ENCODE measurements around the gene ELK4. TPM values are rescaled to one million over a fixed set of nuclear protein-coding genes. Genes with fewer than 3 reads are reported as not detected.

The ELK4 gene
- total and polyA plus RNA-seq, 2 of the 4 experiments (the other 2 are of a cell fraction), result 4.6 to 11.3 TPM

DNA sequence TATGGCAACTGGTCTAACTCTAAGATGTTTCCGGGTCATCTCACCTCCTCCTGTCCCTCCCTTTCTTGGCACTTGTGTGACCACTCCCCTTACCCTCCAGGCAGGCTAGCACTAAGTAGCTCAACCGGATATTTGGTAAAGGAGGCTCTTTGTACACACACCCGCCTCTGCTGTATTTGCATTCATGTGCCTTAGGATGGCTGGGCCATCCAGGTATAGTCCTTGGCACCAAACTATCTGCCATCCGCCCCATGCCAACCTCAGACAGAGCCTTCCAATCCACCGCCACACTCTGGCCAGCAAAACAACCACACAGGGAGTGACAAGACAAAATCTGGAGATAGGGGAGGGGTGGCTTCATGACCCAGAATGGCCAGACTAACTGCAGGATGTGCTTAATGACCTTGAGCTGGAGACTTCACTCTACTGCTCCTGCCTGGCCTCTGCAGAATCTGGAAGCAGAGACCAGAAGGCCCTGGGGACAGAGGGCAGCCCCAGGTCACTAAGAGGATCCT, 67.8 kb downstream of the ELK4 start:
- Histone ChIP-seq H4K5ac (ENCODE audit: low read depth, low read length) (no peak overlapping the region), H3K9me3 (ENCODE audit: control insufficient read depth, insufficient read depth, low read length) (peaks cover 7% of the 10 kb centered on the region), H2AFZ (replicated peaks; ENCODE audit: low read length, poor library complexity) (no peak overlapping the region), H3K27me3 (ENCODE audit: control insufficient read depth, insufficient read depth, low read length) (peaks cover 49% of the 10 kb centered on the region), H4K8ac (ENCODE audit: low read depth in 2 of 2, low read length in 2 of 2) (no peak overlapping the region), H4K91ac (ENCODE audit: insufficient read depth, low read depth, low read length) (no peak overlapping the region), H2BK20ac (ENCODE audit: low read depth, low read length) (no peak overlapping the region), H3K18ac (ENCODE audit: low read depth, low read length) (no peak overlapping the region), H3K23ac (ENCODE audit: low read depth, low read length) (no peak overlapping the region), H2AK5ac (ENCODE audit: low read depth, low read length) (no peak overlapping the region), H2BK120ac (ENCODE audit: low read depth, low read length) (no peak overlapping the region), H3K4me2 (ENCODE audit: low read depth, low read length) (no peak overlapping the region), H2AK9ac (replicated peaks; ENCODE audit: low read depth, low read length, poor library complexity) (no peak overlapping the region), H3K36me3 (ENCODE audit: control insufficient read depth, insufficient read depth, low read length) (no peaks in the 10 kb centered on the region), H3K4me1 (ENCODE audit: control insufficient read depth, insufficient read depth, low read length) (peaks cover 1% of the 10 kb centered on the region; the same call in 1 of the 2 replicates), H3K56ac (ENCODE audit: extremely low read depth, insufficient read depth, low read length) (no peak overlapping the region), H2BK15ac (ENCODE audit: low read depth, low read length) (no peak overlapping the region), H3K4ac (ENCODE audit: low read depth, low read length) (no peak overlapping the region), H2BK5ac (ENCODE audit: low read depth, low read length, poor library complexity, severe bottlenecking) (no peak overlapping the region), H3K9me1 (ENCODE audit: insufficient read depth, low read length) (no peaks in the 10 kb centered on the region), H4K20me1 (ENCODE audit: insufficient read depth, low read length) (no peaks in the 10 kb centered on the region), H3K27ac (ENCODE audit: insufficient read depth, low read length) (no peak overlapping the region), H3K14ac (replicated peaks; ENCODE audit: low read depth, low read length) (no peak overlapping the region), H3K79me1 (ENCODE audit: low read depth in 1 of 2, low read length in 2 of 2) (no peaks in the 10 kb centered on the region), H3K4me3 (ENCODE audit: insufficient read depth, low read depth, low read length) (no peak overlapping the region), H3K9ac (ENCODE audit: low read depth, low read length) (no peak overlapping the region)
- BruUV-seq (replicated peaks), result no TSS peak
- WGBS, 2 experiments (ENCODE audit: extremely low coverage in 2 of 2, insufficient read length in 1 of 2), result no CpG with 5 or more reads among the region's 5 CpGs
- intact Hi-C loops (cut with micrococcal nuclease) (no loop called here), in situ Hi-C loops (cut with MboI; ENCODE audit: low sequenced_read_pairs) (no loop called here), dilution Hi-C loops (cut with HindIII; ENCODE audit: low sequenced_read_pairs, unreplicated experiment) (no loop called here)
- ATAC-seq (ENCODE audit: low read depth) (no peak), DNase-seq (no peak)
- no peak for TF ChIP-seq BHLHE40 (IDR thresholded peaks at IDR 0.05; ENCODE audit: low read depth, low read length)
- no peak for TF ChIP-seq RFX5 (IDR thresholded peaks at IDR 0.05; ENCODE audit: low read depth, low read length)
- no peak for TF ChIP-seq FOS (IDR thresholded peaks at IDR 0.05; ENCODE audit: low read depth, low read length)
- TF ChIP-seq SMC3 (IDR thresholded peaks at IDR 0.05; ENCODE audit: low read depth, low read length), result no peak
- TF ChIP-seq NFE2L2 (IDR thresholded peaks at IDR 0.05; ENCODE audit: low read depth, low read length), result no peak
- no peak for TF ChIP-seq MAZ (IDR thresholded peaks at IDR 0.05; ENCODE audit: borderline replicate concordance, low read depth, low read length)
- POLR2A ChIA-PET (ENCODE audit: unreplicated experiment), result no interaction called here
- CTCF ChIA-PET, result no interaction called here
